Measurements from ENCODE around the gene SLC22A13. TPM values are rescaled to one million over a fixed set of nuclear protein-coding genes. Genes with fewer than 3 reads are reported as not detected.

SLC22A13 gene
- total RNA-seq, 1 donor from 2014 or later, result 1.2 TPM

GRCh38 chr3:38257583-38257982 is 8.0 kb upstream of the SLC22A13 start:
- TF ChIP-seq, protein P1, sequence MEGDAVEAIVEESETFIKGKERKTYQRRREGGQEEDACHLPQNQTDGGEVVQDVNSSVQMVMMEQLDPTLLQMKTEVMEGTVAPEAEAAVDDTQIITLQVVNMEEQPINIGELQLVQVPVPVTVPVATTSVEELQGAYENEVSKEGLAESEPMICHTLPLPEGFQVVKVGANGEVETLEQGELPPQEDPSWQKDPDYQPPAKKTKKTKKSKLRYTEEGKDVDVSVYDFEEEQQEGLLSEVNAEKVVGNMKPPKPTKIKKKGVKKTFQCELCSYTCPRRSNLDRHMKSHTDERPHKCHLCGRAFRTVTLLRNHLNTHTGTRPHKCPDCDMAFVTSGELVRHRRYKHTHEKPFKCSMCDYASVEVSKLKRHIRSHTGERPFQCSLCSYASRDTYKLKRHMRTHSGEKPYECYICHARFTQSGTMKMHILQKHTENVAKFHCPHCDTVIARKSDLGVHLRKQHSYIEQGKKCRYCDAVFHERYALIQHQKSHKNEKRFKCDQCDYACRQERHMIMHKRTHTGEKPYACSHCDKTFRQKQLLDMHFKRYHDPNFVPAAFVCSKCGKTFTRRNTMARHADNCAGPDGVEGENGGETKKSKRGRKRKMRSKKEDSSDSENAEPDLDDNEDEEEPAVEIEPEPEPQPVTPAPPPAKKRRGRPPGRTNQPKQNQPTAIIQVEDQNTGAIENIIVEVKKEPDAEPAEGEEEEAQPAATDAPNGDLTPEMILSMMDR (IDR thresholded peaks at IDR 0.05), result no peak
- no peak overlapping the region for H3K4me3 Mint-ChIP-seq (ENCODE audit: unreplicated experiment)
- no peak for DNase-seq (ENCODE audit: extremely low spot score, unreplicated experiment)
- H3K27me3 Mint-ChIP-seq (ENCODE audit: unreplicated experiment), result no peaks in the 10 kb centered on the region
- H3K36me3 Mint-ChIP-seq (ENCODE audit: unreplicated experiment), result peaks cover 39% of the 10 kb centered on the region
- no peak overlapping the region for H3K27ac Mint-ChIP-seq (ENCODE audit: unreplicated experiment)
- no peaks in the 10 kb centered on the region for H3K9me3 Mint-ChIP-seq (ENCODE audit: unreplicated experiment)
- H3K4me1 Mint-ChIP-seq (ENCODE audit: unreplicated experiment), result peaks cover 20% of the 10 kb centered on the region

- no peak overlapping the region for H3K4me3 Mint-ChIP-seq (ENCODE audit: unreplicated experiment)
- no peak overlapping the region for H3K27ac Mint-ChIP-seq (ENCODE audit: unreplicated experiment)
- peaks cover 16% of the 10 kb centered on the region for H3K36me3 Mint-ChIP-seq (ENCODE audit: unreplicated experiment)
- TF ChIP-seq, protein P1 (IDR thresholded peaks at IDR 0.05), result no peak
- H3K27me3 Mint-ChIP-seq (ENCODE audit: unreplicated experiment), result no peaks in the 10 kb centered on the region
- peaks cover 12% of the 10 kb centered on the region for H3K4me1 Mint-ChIP-seq (ENCODE audit: unreplicated experiment)
- no peak for DNase-seq (ENCODE audit: extremely low spot score, unreplicated experiment)
- H3K9me3 Mint-ChIP-seq (ENCODE audit: unreplicated experiment), result no peaks in the 10 kb centered on the region
Measured at GRCh38 chr3:38260474-38260873, 5.1 kb upstream of the SLC22A13 start.

DNA sequence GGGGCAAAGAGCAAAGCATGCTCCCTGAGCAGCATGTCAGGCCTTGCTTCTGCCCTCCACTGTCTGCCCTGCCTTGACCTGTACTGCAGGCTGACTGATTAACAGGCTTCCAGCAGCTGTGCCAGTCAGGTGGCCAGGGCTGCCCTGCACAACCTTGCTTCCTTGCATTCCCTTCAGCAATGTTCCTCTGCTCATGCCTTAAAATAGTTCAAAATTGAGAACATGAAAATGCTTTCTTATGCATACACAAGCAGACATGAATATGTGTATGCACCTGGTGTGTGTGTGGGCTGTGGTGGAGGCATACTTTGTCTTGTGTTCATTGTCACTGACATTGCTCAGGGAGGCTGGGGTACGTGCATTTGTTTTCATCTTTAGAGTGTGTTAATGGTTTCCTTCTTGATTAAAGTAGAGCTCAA is 1.2 kb upstream of the SLC22A13 start:
- no peak for DNase-seq (ENCODE audit: extremely low spot score, unreplicated experiment)
- Mint-ChIP-seq H3K4me1 (ENCODE audit: unreplicated experiment) (peaks cover 16% of the 10 kb centered on the region), H3K4me3 (ENCODE audit: unreplicated experiment) (no peak overlapping the region), H3K27me3 (ENCODE audit: unreplicated experiment) (no peaks in the 10 kb centered on the region), H3K36me3 (ENCODE audit: unreplicated experiment) (peaks cover 15% of the 10 kb centered on the region), H3K9me3 (ENCODE audit: unreplicated experiment) (no peaks in the 10 kb centered on the region), H3K27ac (ENCODE audit: unreplicated experiment) (no peak overlapping the region)
- TF ChIP-seq, protein P1 (IDR thresholded peaks at IDR 0.05), result no peak

DNA sequence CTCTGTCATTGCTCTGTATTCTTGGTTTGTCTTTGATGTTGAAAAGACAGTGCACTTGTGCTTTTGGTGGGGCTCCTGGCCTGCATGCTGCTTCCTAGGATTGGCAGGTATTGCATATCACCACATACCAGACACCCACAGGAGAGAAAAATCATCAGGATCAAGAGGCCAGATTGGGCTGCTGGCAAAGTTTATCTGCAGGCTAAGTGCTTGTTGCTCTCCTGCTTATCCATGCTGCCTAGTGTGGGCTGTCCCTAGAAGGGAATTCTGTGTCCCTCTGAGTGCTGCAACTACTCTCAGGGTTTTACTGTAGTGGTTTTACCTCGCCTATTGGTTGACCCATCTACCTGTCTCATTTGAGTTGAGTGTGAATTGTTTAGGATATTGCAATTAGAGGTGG is 833 bp upstream of the SLC22A13 start:
- DNase-seq (ENCODE audit: extremely low spot score, unreplicated experiment), result no peak
- Mint-ChIP-seq H3K4me1 (ENCODE audit: unreplicated experiment) (peaks cover 12% of the 10 kb centered on the region), H3K27ac (ENCODE audit: unreplicated experiment) (no peak overlapping the region), H3K4me3 (ENCODE audit: unreplicated experiment) (no peak overlapping the region), H3K9me3 (ENCODE audit: unreplicated experiment) (no peaks in the 10 kb centered on the region), H3K36me3 (ENCODE audit: unreplicated experiment) (peaks cover 15% of the 10 kb centered on the region), H3K27me3 (ENCODE audit: unreplicated experiment) (no peaks in the 10 kb centered on the region)
- TF ChIP-seq, protein P1 (IDR thresholded peaks at IDR 0.05), result no peak

DNA sequence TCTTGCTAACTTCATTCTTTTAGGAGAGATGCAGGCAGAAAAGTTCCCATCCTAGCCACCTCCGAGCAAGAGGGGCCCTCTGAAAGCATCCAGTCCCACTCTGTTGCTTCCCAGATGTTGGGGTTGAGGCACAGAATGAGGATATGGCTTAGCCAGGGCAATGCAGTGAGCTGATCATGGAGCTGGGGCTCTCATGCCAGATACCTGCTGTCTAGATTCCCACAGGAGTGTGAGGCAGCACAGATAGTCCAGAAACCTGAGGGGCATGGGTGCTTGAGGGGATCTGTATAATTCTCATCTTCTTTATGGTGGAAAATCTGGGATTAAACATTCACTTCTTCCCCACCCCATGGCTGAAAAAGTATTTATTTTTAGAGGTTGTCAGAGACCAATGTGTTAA is 1.2 kb downstream of the SLC22A13 start:
- TF ChIP-seq, protein P1 (IDR thresholded peaks at IDR 0.05), result no peak
- Mint-ChIP-seq H3K9me3 (ENCODE audit: unreplicated experiment) (no peaks in the 10 kb centered on the region), H3K4me1 (ENCODE audit: unreplicated experiment) (peaks cover 21% of the 10 kb centered on the region), H3K27ac (ENCODE audit: unreplicated experiment) (no peak overlapping the region), H3K4me3 (ENCODE audit: unreplicated experiment) (no peak overlapping the region), H3K36me3 (ENCODE audit: unreplicated experiment) (peaks cover 11% of the 10 kb centered on the region), H3K27me3 (ENCODE audit: unreplicated experiment) (no peaks in the 10 kb centered on the region)
- no peak for DNase-seq (ENCODE audit: extremely low spot score, unreplicated experiment)

Measured in osteocyte (in vitro differentiated cells).